GM21786 (cell line): ENCODE results near the gene ZNF668.
A peak's percentile ranks its signal among the peaks of the same experiment; 100 is the strongest.

Experiments used
- ATAC-seq: cut with Tn5 transposase; IDR thresholded peaks from one replicate; pipeline ENCODE4 v1.9.1; 2021; ENCODE audit not compliant: unreplicated experiment

The ZNF668 gene

GRCh38 chr16:31081428-31082351 is 7.7 kb upstream of the ZNF668 start:
- no peak for ATAC-seq

- no peak for ATAC-seq
These were observed 6.8 kb upstream of the ZNF668 start for GRCh38 chr16:31080756-31081419.

GRCh38 chr16:31080035-31080629 is 6.1 kb upstream of the ZNF668 start:
- no peak for ATAC-seq

- ATAC-seq, result no peak
These were observed 5.4 kb upstream of the ZNF668 start for GRCh38 chr16:31079342-31079944.

GRCh38 chr16:31078597-31079341 is 4.7 kb upstream of the ZNF668 start:
- no peak for ATAC-seq

GRCh38 chr16:31077592-31078396 is 3.8 kb upstream of the ZNF668 start:
- no peak for ATAC-seq

- ATAC-seq, result no peak
These were observed 3.0 kb upstream of the ZNF668 start for GRCh38 chr16:31077024-31077423.

- ATAC-seq, result no peak
These were observed 2.3 kb upstream of the ZNF668 start for GRCh38 chr16:31076319-31076718.

GRCh38 chr16:31074814-31075183 is 759 bp upstream of the ZNF668 start:
- ATAC-seq, result no peak

GRCh38 chr16:31073142-31073969 is 684 bp downstream of the ZNF668 start:
- peak; percentile 48 for ATAC-seq

- no peak for ATAC-seq
These were observed 1.4 kb downstream of the ZNF668 start for GRCh38 chr16:31072540-31073141.

GRCh38 chr16:31071861-31072260 is 2.2 kb downstream of the ZNF668 start:
- ATAC-seq, result no peak

- ATAC-seq, result no peak
These were observed 6.7 kb downstream of the ZNF668 start for GRCh38 chr16:31067342-31067741.

- ATAC-seq, result no peak
These were observed 9.1 kb downstream of the ZNF668 start for GRCh38 chr16:31064882-31065461.

GRCh38 chr16:31063843-31064611 is 10.0 kb downstream of the ZNF668 start:
- no peak for ATAC-seq

- ATAC-seq, result no peak
These were observed 10.6 kb downstream of the ZNF668 start for GRCh38 chr16:31063495-31063842.

- no peak for ATAC-seq
These were observed 12.1 kb downstream of the ZNF668 start for GRCh38 chr16:31061813-31062440.
